Medulla oblongata (tissue), 1 donor: ENCODE results near the gene ITIH2.
"Not testable (repeated sequence)": the region's sequence is repeated elsewhere in the genome, so short reads cannot be mapped to it uniquely, and the experiment has no call there.

ENCODE experiments used
- DNase-seq: peaks from one replicate; pipeline ENCODE4 v3.0.0-alpha.2; 2015; ENCODE audit errors: extremely low spot score

The ITIH2 gene, protein sequence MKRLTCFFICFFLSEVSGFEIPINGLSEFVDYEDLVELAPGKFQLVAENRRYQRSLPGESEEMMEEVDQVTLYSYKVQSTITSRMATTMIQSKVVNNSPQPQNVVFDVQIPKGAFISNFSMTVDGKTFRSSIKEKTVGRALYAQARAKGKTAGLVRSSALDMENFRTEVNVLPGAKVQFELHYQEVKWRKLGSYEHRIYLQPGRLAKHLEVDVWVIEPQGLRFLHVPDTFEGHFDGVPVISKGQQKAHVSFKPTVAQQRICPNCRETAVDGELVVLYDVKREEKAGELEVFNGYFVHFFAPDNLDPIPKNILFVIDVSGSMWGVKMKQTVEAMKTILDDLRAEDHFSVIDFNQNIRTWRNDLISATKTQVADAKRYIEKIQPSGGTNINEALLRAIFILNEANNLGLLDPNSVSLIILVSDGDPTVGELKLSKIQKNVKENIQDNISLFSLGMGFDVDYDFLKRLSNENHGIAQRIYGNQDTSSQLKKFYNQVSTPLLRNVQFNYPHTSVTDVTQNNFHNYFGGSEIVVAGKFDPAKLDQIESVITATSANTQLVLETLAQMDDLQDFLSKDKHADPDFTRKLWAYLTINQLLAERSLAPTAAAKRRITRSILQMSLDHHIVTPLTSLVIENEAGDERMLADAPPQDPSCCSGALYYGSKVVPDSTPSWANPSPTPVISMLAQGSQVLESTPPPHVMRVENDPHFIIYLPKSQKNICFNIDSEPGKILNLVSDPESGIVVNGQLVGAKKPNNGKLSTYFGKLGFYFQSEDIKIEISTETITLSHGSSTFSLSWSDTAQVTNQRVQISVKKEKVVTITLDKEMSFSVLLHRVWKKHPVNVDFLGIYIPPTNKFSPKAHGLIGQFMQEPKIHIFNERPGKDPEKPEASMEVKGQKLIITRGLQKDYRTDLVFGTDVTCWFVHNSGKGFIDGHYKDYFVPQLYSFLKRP

DNA sequence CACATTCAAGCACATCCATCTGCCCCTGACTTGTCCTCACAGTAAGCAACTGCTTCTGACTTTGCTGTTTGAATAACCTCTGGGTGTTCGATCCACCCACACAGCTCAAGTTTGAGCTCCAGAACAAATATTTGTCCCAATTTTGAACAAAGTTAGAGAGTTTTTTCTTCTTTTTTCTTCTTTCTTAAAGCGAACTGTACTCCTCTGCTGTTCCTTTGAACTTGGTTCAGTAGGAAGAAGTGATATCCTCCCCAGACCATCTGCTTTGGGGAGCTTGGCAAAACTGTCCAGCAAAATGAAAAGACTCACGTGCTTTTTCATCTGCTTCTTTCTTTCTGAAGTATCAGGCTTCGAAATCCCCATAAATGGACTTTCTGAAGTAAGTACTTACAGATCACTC lies at the start of gene ITIH2:
ITIH2 (plus strand) TSS at position 177 of the 400 bp plus-strand sequence; CDS start at position 296, 119 bp downstream.
- no peak for DNase-seq

DNA sequence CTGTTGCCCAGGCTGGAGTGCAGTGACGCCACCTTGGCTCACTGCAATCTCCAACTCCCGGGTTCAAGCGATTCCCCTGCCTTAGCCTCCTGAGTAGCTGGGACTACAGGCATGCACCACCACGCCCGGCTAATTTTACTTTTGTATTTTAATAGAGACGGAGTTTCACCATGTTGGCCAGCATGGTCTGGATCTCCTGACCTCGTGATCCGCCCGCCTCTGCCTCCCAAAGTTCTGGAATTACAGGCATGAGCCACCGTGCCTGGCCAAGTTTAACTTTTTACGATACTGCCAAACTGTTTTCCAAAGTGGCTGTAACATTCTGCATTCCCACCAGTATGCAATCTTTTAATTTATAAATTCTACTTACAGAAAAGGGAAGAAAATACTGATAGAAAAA lies 46.0 kb upstream of the ITIH2 start:
- DNase-seq: not testable (repeated sequence)

DNA sequence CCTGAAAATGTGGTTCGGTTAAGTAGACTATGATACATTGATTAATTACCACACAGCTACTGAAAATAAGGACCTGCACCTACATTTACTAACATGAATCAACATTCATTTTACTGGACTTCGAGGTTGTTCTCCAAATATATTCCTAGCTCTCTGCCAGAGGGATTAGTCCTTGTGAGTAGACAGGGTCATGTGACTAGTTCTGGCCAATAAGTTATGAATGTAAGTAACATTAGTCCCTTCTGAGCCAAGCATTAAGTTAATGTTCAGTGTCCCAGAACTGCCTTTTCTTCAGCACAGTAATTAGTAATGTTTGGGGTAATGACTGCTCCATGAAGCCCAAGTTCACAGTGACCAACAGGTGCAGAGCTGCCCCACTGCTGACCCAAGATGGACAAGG lies 45.6 kb upstream of the ITIH2 start:
- no peak for DNase-seq

DNA sequence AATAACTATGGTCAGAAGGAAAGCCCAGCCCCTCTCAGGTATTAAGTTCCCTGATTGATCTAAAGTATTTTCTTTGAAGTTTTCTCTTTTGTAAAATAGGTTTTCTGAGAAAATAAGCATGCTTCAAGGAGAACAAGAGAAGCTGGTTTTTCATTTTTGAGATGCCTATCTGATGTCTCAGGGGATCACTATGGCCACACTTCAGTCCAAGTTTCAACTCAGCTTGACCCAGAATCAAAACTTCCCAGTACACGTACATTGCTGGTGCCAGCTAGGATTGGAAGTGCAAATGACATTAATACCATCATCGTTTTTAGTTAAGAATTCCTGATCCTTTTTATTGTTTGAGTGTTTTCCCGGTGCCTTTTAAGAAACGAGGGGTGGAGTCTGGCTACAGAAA lies 43.6 kb upstream of the ITIH2 start:
- DNase-seq: no peak

DNA sequence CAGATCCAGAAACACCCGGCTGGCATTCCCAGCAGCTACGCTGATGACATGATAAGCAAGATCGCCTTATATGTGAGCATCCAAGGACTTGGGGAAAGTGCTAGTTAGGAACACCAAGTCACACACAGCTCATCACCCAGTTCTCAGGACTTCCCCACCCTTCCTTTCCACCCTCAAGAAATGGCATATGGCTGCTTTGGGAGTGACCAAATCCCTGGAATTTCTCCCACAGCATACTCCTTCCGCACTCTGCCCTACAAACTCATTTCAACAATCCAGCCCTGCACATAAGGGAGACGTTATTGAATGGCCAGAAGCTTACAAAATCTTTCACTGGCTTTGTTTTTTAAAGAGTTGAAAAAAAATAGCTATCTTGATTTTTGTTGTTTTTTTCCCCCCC lies 40.6 kb upstream of the ITIH2 start:
- no peak for DNase-seq

DNA sequence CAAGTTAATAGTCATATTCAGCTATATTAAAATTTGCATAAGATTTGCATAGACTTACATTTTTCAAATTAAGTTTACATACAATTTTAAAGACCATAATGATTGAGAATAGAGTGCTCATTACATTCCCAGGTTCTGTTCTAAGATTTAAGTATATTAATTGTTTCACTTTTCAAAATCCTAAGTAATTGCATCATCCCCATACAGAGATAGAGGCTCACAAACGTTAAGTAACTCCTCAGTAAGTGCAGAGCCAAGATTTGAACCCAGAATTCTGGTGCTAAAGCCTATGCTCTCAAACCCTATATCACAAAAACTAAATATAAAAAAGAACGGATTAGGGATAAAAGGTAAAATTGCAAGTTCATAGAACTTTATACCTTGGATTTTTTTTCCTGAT lies 38.4 kb upstream of the ITIH2 start:
- no peak for DNase-seq

DNA sequence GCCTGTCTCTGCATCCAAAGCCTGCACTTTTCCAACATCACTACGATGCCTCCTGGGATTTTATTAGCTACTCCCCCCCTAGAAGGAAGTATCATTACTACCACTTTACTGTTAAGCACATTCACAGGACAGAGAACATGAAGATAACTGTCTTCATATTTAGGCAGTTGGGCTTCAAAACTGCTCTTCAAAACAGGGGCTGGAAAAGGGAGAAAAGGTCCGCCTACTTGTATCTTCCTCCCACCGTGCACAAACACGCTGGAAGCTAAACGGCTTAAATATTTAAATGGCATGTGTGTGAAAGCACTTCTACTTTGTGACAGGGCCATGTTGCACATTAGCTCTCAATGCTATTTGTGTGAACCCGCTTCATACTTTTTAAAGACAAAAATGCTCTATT lies 37.3 kb upstream of the ITIH2 start:
- no peak for DNase-seq

DNA sequence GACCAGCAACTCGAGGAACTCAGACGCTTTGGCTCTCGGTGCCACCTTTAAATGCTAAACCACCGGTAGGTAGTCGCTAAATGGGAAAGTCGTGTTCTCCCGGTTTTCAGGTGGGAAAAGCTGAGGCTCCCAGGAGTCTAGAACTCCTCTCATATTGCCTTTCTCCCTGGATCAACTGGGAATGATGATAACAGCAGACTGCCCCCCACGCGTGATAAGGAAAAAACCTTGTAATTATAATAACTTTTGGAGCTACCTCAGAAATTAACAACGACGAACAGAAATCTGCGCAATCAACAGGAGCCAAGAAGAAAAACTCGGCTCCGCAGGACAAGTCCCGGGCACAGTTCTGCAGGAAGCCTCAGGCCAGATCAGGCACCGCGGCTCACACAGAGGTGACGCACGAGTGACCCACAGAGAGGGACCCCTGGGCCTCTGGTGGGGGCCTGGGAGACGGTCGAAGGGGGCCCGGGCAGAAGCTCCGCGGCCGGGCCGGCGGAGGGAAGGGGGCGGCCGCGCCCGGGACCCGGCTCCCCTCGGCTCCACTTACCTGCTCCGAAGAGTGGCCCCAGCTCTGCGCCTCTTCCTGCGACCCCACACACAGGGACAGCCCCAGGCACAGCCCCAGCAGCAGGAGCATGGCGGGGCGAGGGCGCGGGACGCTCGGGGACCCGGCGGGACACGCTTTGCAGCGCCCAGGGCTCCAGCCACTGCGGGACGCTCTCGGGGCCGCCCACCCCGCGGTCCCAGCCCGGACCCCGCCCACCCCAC lies 36.7 kb upstream of the ITIH2 start, which contains the start of gene ITIH5:
ITIH5 (minus strand) TSS at position 714 of the 771 bp plus-strand sequence; CDS start at position 640, 74 bp downstream.
- no peak for DNase-seq

DNA sequence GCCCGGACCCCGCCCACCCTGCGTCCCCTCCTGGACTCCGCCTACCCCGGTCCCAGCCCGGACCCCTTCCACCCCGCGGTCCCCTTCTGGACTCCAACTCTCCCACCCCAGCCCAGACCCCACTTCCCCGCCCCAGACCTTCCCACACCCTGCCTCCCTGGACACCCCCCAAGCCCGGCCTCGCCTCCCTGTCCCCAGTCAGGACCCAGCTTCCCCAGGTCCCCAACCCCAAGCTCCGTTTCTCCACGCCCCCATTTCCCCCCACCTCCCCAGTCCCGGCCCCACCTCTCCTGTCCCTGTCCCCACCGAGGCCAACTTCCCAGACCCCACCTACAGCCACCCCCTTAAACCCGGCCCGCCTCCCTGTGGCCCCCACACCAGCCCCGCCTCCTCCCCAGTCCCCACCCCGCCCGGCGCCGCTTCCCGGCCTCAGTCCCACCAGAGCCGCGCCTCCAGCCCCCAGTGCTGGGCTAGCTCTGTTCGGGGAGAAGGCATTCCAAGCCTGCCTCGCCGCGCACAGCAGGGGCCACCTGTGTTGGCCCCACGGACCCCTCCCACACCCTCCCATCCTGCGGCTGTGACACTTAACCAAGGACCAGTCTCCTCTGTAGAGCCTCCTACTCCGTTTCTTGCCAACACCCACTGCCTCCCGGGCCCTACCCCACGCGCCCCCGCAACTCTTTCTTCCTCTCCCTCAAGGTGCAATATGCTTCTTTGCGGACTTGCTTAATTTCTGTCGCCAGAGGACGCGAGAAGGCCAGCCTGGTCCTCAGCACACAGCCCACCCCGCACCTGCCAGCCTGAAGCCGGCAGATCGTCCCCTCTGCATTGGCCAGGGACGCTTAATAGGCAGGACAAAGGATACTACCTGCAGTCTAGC lies 35.6 kb upstream of the ITIH2 start:
- no peak for DNase-seq

DNA sequence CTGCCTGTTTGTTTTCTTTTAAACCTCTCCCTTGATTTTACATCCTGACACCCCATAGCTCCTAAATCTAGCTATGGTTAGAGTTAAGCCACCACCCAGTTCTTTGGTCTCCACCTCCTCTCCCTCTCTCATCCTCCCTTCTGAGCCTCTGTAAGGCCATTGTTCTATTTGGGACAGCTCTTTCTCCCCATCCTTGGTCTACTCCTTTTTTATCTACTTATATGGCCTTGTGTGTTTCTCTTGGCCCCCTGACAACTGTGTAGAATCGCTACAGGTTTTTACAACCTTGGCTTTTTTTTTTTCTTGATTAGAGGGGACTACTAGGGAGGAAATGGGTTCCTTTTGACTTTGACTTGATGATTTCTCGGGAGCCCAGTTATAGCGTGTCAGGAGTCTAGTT lies 33.0 kb upstream of the ITIH2 start:
- DNase-seq: no peak

DNA sequence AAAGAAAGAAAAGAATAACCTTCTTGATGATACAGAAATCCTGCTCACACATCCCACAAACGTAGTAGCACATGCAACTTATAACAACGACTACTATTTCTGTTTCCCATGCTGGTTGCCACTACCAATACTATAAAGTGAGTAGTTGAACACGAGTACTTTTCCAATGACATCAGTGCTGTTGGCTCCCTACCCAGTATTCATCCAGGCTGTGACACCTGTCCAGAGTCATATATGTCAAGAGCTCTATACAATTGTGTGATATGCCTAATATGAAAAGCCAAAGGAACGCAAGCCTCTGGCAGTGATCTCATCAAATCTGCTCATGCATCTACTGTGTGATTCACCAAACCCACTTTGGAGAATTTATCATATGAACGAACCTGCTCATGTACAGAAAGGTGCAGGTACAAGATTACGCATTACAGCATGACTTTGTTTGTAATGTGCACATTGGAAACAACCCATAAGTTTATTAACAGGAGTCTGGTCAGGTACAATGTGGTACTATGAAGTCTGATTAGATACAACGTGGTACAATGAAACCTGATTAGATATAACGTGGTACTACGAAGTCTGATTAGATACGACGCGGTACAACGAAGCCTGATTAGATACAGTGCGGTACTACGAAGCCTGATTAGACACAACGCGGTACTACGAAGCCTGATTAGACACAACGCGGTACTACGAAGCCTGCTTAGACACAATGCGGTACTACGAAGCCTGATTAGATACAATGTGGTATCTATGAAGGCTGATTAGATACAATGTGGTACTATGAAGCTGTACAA lies 30.6 kb upstream of the ITIH2 start:
- DNase-seq: no peak

DNA sequence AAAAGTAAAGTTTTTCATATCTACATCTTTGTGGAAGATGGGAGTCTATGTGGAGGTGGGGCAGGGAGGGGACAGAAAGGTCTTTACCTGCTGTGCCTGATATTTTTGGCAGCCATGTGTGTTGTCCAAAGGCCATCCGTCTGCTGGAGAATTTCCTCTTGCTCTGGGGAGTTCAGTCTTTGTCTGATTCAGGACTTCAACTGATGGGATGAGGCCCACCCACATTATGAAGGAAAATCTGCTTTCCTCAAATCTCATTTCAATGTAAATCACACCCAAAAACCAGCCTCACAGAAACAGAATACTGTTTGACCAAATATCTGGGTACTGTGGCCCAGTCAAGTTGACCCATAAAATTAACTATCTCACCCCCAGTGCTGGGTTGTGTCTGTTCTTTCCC lies 23.9 kb upstream of the ITIH2 start:
- no peak for DNase-seq

DNA sequence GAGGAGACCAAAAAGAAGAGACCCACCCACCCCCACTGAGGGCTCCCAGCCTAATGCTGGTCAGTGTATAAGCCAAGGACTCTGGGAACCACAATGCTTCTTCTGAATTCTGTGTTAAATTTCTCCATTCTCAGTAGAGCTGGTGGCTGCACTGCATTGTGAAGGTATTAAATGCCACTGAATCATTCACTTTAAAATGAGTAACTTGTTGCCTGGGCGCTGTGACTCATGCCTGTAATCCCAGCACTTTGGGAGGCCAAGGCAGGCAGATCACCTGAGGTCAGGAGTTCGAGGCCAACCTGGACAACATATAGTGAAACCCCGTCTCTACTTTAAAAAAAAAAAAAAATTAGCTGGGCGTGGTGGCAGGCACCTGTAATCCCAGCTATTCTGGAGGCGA lies 23.0 kb upstream of the ITIH2 start:
- not testable (repeated sequence) for DNase-seq

DNA sequence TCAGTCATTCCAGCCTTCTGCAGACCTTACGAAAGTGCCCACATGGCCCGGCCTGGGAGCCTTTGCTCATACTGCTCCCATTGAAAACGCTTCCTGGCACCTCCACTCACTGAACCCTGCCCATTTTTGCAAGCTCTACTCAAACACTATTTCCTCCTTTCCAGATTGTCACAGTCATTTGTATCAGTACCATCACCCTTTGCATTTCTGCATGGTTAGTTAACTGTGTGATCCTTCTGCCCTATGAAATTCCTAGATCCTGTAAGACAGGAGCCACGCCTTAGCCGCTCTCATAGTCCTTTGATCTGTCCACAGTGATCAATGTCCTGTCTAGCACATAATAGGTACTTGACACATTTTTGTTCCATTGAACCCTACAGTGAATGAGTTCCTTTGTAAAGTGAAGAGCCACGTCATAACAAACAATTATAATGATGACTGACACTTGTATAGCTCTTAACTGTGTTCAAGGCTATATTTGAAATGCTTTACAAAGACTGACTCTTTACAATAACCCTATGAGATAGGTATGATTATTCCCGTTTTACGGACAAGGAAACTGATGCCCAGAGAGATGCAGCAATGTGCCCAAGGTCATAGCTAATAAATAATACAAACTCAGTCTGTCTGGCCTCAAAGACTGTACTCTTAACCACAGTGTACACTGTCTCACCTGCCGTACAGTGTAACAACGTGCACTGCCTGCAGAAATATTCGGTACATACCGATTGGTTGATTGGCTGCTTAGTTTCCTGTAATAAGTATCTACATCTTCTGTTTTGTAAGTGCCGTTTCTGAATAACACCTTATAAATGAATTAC lies 16.6 kb upstream of the ITIH2 start:
- DNase-seq: no peak

DNA sequence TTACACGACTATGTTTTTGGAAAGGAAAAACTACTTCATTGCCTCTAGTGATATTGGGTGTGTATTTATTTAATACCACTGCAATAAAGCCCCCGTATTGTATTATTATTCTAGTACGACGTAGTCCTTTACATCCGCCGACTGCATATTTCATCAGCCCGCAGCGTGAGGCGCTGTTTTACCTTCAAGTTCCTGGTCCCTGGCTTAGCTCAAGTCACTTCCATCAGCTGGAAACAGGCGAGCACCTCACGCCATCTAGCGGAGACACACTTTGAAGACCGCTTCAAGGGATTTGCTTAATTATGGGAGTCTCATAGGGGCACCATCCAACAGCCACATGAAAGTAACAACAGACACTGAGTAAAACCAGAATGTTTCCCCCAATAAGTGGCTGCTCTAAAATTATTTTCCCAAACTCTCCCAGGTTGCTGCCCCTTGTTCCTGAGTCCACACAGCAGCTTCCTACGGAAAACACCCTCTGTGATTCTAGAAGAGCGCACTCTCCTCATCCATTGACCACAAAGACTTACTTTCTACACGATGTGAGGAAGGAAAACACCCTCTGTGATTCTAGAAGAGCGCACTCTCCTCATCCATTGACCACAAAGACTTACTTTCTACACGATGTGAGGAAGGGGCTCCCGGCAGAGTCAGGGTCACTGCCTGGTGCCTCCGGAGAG lies 15.7 kb upstream of the ITIH2 start:
- DNase-seq: peak; percentile 96

DNA sequence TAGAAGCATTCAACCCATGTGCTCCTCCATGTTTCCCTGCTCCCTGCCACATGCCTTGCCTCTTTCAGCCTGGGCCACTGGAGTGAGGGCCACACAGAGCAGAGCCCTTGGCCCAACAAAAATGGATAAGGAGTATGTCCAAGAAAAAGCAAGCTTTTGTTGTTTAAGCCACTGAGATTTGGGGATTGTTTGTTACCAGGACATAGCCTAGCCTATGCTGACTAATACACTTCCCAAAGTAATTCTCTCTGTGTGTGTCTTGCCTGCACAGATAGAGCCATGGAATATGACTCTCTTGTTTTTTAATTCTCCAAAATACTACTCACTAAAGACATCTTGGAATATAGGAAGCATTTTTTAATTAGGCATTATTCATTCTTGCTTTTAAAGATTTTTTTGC lies 13.5 kb upstream of the ITIH2 start:
- no peak for DNase-seq

DNA sequence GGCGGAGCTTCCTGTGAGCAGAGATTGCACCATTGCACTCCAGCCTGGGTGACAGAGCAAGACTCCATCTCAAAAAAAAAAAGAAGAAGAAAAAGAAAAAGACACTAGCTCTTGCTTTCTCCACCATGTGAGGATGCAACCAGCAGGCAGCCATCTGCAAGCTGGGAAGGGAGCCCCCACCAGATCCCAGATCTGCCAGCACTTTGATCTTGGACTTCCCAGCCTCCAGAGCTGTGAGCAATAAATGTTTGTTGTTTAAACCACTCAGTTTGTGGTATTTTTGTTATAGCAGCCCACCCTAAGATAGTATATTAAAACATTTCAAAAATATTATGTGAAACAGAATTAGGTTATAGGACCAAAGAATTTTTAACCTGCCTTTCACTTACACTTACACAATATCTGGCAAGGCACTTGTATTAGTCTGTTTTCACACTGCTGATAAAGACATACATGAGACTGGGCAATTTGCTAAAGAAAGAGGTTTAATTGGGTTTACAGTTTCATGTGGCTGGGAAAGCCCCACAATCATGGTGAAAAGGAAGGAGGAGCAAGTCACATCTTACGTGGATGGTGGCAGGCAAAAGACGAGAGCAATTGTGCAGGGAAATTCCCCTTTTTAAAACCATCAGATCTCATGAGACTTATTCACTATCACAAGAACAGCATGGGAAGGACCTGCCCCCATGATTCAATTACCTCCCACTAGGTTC lies 12.1 kb upstream of the ITIH2 start:
- not testable (repeated sequence) for DNase-seq

DNA sequence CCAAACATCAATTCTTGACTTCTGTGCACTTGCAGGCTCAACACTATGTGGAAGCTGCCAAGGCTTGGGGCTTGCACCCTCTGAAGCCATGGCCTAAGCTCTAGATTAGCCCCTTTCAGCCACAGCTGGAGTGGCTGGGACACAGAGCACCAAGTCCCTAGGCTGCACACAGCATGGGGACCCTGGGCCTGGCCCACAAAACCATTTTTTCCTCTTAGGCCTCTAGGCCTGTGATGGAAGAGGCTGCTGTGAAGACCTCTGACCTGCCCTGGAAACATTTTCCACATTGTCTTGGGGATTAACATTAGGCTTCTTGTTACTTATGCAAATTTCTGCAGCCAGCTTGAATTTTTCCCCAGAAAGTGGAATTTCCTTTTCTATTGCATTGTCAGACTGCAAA lies 10.7 kb upstream of the ITIH2 start:
- DNase-seq: not testable (repeated sequence)
